ENCODE results near the gene WDR37. TPM values are rescaled to one million over a fixed set of nuclear protein-coding genes. Genes with fewer than 3 reads are reported as not detected.
"Not testable (repeated sequence)": the region's sequence is repeated elsewhere in the genome, so short reads cannot be mapped to it uniquely, and the experiment has no call there.

Gene WDR37
- total RNA-seq, 6 experiments from 2014 or later, result 17.0 to 22.8 (median 18.8) TPM

- Mint-ChIP-seq H3K27ac (no peak overlapping the region), H3K36me3 (ENCODE audit: low read depth) (peaks cover 19% of the 10 kb centered on the region), H3K27me3 (ENCODE audit: insufficient read depth) (no peaks in the 10 kb centered on the region; the same call in 1 of the 2 replicates), H3K9me3 (no peaks in the 10 kb centered on the region), H3K4me3 (no peak overlapping the region), H3K4me1 (ENCODE audit: low read depth) (peaks cover 40% of the 10 kb centered on the region)
- no peak for TF ChIP-seq CTCF (IDR thresholded peaks at IDR 0.05)
- DNase-seq, result no peak
Measured at GRCh38 chr10:1064964-1065247, 8.7 kb downstream of the WDR37 start.

- Mint-ChIP-seq H3K36me3 (ENCODE audit: low read depth) (peaks cover 11% of the 10 kb centered on the region), H3K4me1 (ENCODE audit: low read depth) (peaks cover 32% of the 10 kb centered on the region)
- not testable (repeated sequence) for H3K9me3 Mint-ChIP-seq; H3K27ac Mint-ChIP-seq; H3K4me3 Mint-ChIP-seq; H3K27me3 Mint-ChIP-seq (ENCODE audit: insufficient read depth); DNase-seq
Measured at GRCh38 chr10:1066734-1067133, 10.5 kb downstream of the WDR37 start.

- Mint-ChIP-seq H3K36me3 (ENCODE audit: low read depth) (peaks cover 10% of the 10 kb centered on the region), H3K9me3 (no peaks in the 10 kb centered on the region), H3K4me1 (ENCODE audit: low read depth) (peaks cover 21% of the 10 kb centered on the region), H3K4me3 (no peak overlapping the region), H3K27ac (no peak overlapping the region), H3K27me3 (ENCODE audit: insufficient read depth) (no peaks in the 10 kb centered on the region; the same call in 1 of the 2 replicates)
- TF ChIP-seq CTCF (IDR thresholded peaks at IDR 0.05), result no peak
- no peak for DNase-seq
Measured at GRCh38 chr10:1068380-1069361, 12.5 kb downstream of the WDR37 start.

- no peak for TF ChIP-seq CTCF (IDR thresholded peaks at IDR 0.05)
- H3K9me3 Mint-ChIP-seq, result no peaks in the 10 kb centered on the region
- H3K27me3 Mint-ChIP-seq (ENCODE audit: insufficient read depth), result no peaks in the 10 kb centered on the region; the same call in 1 of the 2 replicates
- DNase-seq, result no peak
- H3K4me1 Mint-ChIP-seq (ENCODE audit: low read depth), result peaks cover 21% of the 10 kb centered on the region
- H3K4me3 Mint-ChIP-seq, result no peak overlapping the region
- peaks cover 10% of the 10 kb centered on the region; the same call in 1 of the 2 replicates for H3K36me3 Mint-ChIP-seq (ENCODE audit: low read depth)
- H3K27ac Mint-ChIP-seq, result peak overlapping the region; percentile 15; the same call in 1 of the 2 replicates
Measured at GRCh38 chr10:1070919-1071318, 14.7 kb downstream of the WDR37 start.

- H3K9me3 Mint-ChIP-seq, result no peaks in the 10 kb centered on the region
- peaks cover 4% of the 10 kb centered on the region; the same call in 1 of the 2 replicates for H3K36me3 Mint-ChIP-seq (ENCODE audit: low read depth)
- peaks cover 16% of the 10 kb centered on the region for H3K4me1 Mint-ChIP-seq (ENCODE audit: low read depth)
- no peak overlapping the region for H3K4me3 Mint-ChIP-seq
- TF ChIP-seq CTCF (IDR thresholded peaks at IDR 0.05), result peak; percentile 39
- no peak for DNase-seq
- H3K27ac Mint-ChIP-seq, result no peak overlapping the region
- H3K27me3 Mint-ChIP-seq (ENCODE audit: insufficient read depth), result no peaks in the 10 kb centered on the region; the same call in 1 of the 2 replicates
Measured at GRCh38 chr10:1074052-1074747, 18.0 kb downstream of the WDR37 start.
